GM12892 (cell line): ENCODE measurements around the gene INKA1.
A peak's percentile ranks its signal among the peaks of the same experiment; 100 is the strongest.
"Not testable (repeated sequence)": the region's sequence is repeated elsewhere in the genome, so short reads cannot be mapped to it uniquely, and the experiment has no call there.

ENCODE experiments used
- DNase-seq: peaks from one replicate; pipeline ENCODE4 v3.0.0; 2011; ENCODE audit not compliant: insufficient read length
- FAIRE-seq: peaks from 2 replicates; lab custom pipeline; 2011; peaks lifted over from hg19 to GRCh38; lab: Jason Lieb, UNC
- POLR2A ChIP-seq: IDR thresholded peaks from 2 replicates; pipeline ENCODE4 v1.6.1; 2011; ENCODE audit warnings: low read depth, low read length, control low read depth
- POLR2AphosphoS5 ChIP-seq: IDR thresholded peaks from 2 replicates; pipeline ENCODE4 v1.6.1; 2011; ENCODE audit warnings: low read depth, low read length, control low read depth
- TAF1 ChIP-seq: IDR thresholded peaks from 2 replicates; pipeline ENCODE4 v1.6.1; 2011; ENCODE audit warnings: low read depth, mild to moderate bottlenecking, control low read depth, low read length, borderline replicate concordance

The INKA1 gene

DNA sequence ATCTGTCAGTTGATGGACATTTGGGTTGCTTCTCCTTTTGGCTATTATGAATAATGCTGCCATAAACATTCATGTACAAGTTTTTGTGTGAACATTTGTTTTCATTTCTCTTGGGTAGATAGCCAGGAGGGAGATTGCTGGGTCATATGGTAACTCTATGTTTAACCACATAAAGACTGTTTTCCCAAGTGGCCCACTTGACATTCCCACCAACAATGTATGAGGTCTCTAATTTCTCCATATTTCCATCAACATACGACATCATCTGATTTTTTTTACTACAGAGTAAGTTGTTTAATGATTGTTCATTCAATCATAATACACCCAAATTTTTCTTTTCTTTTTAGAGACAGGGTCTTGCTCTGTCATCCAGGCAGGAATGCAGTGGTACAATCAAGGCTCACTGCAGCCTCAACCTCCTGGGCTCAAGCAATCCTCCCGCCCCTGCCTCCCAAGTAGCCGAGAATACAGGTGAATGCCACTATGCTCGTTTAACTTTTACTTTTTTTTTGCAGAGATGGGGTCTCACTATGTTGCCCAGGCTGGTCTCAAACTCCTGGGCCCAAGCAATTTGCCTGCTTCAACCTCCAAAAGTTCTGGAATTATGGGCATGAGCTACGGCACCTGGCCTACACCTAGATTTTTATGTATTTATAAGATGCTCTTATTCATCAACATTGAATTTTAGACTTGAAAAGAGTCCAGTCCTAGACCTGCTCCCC, 23.5 kb upstream of the INKA1 start:
- TF ChIP-seq POLR2A (no peak), POLR2AphosphoS5 (no peak), TAF1 (no peak)
- FAIRE-seq (no peak), DNase-seq (no peak)

DNA sequence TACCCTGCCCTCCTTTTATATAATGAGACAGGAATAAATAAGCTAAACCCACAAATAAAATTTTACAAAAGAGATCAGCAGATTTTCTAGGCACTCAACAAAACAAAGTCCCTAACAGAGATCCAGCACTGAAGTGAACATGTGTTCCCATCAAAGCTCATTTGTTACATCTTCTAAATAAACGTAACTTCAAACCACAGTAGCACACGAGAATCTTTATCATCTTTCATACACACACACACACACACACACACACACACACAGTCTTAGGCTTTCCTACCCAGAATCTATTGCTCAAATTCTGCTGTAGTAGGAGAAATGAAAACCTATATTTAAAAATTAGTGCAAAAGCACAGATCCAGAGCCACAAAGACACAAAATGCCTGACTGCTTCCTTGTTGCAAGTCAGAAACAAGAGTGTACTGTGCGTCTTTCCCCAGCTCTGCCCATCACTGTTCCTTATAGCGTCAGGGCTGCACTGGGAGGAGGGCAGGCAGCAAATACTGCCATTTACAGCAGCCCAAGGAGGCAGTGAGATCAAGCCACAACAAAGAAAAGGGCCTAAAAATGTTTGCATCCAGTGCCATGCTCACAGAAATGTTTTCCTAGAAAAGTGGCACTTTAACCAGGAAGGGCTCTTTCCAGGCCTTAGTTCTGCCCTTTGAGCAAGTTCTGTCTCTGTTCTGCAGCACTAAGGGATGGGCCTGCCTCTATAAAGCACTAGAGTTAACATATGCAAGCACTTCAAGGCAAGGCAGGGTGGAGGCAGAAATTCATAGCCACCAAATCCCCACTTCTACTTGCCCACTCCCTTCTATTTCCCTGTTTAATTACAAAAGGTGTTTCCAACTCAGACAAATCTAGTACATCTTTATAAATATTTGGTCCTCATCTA, 22.7 kb upstream of the INKA1 start:
- DNase-seq: no peak
- no peak for FAIRE-seq
- TF ChIP-seq TAF1 (no peak), POLR2AphosphoS5 (no peak), POLR2A (no peak)

DNA sequence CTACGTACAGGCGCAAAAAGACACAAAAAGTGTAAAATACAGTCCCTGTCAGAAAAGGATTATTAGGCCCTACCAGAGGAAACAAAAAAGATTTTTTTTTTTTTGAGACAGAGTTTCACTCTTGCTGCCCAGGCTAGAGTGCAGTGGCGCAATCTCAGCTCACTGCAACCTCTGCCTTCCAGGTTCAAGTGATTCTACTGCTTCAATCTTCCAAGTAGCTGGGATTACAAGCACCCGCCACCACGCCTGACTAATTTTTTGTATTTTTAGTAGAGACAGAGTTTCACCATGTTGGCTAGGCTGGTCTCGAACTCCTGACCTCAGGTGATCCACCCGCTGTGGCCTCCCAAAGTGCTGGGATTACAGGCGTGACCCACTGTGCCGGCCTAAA, 22.1 kb upstream of the INKA1 start:
- DNase-seq, FAIRE-seq: not testable (repeated sequence)

DNA sequence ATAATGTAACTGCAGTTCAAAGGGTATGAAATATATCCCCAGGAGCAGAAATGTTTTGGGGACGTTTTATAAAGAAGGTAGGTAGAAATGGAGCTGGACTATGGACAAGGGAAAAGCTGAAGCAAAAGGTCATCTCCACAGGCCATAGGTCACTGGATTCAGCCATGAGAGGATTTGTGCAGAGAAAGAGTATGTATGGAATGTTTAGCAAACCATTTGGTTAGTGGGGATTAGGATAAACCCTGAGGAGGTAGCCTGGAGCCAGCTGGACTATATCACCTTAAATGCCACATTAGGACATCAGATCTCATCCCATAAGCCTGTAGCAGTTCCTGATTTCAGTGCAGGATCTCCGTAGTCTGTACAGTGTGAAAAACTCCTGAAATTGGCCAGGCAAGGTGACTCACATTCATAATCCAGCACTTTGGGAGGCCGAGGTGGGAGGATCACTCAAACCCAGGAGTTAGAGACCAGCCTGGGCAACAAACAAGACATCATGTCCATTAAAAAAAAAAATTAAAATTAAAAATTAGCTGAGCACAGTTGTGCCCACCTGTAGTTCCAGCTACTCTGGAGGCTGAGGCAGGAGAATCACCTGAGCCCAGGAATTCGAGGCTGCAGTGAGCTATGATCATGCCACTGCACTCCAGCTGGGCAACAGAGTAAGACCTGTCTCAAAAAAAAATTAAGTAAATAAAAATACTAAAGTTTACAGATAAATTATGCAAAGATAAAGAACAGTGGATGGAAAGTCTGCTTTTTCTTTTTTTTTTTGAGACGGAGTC, 21.5 kb upstream of the INKA1 start:
- no peak for FAIRE-seq
- TF ChIP-seq TAF1 (no peak), POLR2AphosphoS5 (no peak), POLR2A (no peak)

DNA sequence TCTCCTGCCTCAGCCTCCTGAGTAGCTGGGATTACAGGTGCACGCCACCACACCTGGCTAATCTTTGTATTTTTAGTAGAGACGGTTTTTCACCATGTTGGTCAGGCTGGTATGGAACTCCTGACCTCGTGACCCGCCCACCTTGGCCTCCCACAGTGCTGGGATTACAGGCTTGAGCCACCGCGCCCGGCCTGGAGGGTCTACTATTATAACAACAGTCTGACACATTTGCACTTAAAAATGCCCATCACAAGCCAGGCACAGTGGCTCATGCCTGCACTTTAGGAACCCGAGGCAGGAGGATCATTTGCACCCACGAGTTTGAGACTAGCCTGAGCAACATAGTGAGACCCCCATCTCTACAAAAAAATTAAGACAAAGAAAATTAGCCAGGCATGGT, 20.8 kb upstream of the INKA1 start:
- DNase-seq, FAIRE-seq: not testable (repeated sequence)

More for the DNA sequence above, 21.5 kb upstream of the INKA1 start:
- no peak for DNase-seq

DNA sequence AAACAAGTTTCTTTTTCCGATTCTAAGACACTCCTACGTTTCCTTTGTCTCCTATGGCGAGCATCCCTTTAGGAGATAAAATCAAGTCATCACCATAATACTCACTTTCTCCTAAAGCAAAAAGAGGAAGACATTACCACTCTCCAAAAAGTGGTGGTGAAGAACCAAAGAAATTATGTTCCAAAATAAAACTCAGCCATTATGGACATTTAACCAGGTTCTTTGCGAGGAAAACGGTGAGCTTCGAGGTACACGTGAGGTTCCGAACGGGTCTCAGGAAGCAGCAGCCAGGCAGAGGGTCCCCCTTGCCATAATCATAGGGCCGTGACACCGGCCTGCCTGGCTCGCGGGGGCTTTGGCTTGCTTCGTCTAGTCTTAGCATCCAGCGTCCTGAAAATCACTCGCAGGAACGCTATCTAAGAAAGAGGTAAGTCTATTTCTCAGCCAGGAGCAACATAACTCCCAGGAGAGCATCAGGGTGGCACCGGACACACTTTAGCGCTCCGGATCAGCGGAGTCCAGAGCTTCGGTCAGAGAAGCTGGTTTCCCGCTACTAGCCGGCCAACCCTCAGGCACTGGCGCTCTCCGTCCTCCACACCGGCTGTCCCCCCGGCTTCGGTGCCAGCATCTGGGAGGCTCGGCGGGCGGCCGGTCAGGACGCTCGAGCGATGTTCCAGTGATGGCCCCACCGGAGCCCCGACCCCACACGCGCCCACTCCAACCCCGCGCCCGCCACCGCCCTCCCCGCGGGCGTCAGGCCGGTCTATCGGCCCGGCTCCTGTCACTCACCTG, 17.3 kb upstream of the INKA1 start:
- TF ChIP-seq POLR2A (no peak), TAF1 (no peak), POLR2AphosphoS5 (no peak)
- no peak for DNase-seq
- peak; percentile 61 for FAIRE-seq

DNA sequence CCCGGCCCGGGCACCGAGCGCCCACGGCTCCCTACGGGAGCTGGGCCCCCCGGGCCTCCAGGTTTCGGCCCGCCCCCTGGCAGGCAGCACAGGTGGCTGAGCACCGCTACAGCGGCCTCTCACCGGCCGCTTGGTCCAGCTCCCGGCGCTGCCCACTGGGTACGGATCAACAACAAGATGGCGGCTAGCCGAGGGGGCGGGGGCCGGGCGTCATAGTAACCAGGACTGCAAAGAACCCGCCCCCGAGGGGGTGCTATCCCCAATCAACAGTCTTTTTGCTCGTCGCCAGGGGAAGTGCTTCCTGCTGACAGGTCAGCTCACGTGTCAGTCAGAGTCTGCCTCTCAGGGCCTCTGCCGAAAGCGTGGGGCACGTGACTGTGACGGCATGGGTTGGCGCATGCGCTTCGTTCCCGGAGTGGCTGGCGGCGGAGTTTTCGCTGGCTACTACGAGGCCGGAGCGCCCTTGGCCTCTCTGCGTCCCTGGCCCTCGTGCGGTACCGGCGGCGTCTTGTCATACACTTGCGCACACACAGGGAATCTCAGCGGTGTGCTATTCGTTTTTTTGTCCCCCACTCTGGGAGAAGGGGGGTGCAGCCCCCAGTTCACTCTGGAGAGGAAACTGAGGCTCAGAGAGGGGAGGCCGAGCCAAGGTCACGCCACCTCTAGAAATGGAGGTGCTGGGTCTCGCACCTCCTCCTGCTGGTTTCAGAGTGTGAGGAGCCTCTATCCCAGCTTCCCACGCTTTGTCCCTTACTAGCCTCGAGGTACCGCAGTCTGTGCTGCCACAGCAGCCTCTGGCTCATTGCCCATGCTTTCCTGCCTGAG, 16.5 kb upstream of the INKA1 start, which contains the start of gene IP6K1:
Gene IP6K1, minus strand, starts transcription at position 186 of the 825 bp plus-strand sequence. CDS start 38,502 bp downstream, outside the sequence.
- DNase-seq: peak; percentile 100
- TF ChIP-seq POLR2A (peak; percentile 86), POLR2AphosphoS5 (peak; percentile 73; the same call in 1 of the 2 replicates), TAF1 (0 out of 2 replicates have a peak, but pooled peaks have one; percentile 36)
- peak; percentile 100 for FAIRE-seq

DNA sequence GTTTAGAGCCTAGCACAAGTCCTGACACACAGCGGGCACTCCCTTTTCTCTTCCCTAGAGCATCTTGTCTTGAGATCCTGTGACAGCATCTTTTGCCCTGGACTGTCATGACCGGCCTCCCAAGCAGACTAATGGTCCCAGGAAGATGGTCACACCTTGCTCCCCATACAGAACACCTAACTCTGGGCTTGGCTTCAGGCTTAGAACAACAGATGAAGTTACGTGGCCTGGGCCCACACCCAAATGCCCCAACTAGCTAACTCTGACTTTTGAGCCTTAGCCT, 15.9 kb upstream of the INKA1 start:
- FAIRE-seq: no peak
- TF ChIP-seq TAF1: no peak
- TF ChIP-seq POLR2AphosphoS5: no peak
- TF ChIP-seq POLR2A: no peak
- peak; percentile 5 for DNase-seq

DNA sequence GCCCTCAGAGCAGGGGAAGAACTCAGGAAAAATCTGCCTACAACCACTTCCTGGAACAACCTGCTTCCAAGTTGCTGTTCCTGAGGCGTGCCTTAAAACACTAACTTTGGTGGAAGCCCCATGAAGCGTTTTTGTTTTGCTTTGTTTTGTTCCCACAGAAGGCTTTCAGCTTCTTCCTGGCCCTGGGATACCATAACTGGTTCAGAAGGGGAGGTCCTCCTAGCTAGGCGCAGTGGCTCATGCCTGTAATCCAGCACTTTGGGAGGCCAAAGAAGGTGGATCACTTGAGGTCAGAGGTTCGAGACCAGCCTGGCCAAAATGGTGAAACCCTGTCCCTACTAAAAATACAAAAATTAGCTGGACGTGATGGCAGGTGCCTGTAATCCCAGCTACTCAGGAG, 15.5 kb upstream of the INKA1 start:
- FAIRE-seq: no peak
- DNase-seq: no peak
- TF ChIP-seq POLR2AphosphoS5: no peak
- no peak for TF ChIP-seq TAF1
- no peak for TF ChIP-seq POLR2A

DNA sequence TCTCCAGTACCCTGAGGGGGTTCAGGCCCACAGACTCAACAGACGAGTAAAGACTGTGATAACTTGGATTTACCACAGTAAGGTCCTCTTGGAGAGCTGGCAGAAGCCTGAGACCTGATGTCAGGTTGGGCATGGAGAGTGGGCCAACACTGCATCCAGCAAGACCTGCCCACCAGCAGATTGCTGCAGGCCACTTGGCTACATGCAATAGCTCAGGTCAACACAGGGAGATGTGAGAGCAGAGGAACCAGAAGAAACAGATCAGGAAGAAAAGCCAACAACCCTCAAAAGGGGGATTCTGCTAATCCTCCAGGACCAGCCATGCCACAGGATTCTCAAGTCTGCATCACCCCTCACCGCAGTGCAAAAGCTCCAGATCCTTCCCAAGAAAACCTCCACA, 15.0 kb upstream of the INKA1 start:
- DNase-seq: no peak
- no peak for FAIRE-seq
- TF ChIP-seq POLR2AphosphoS5: no peak
- no peak for TF ChIP-seq POLR2A
- no peak for TF ChIP-seq TAF1
